HCT116 (cell line): ENCODE results near the gene UQCC2. TPM values are rescaled to one million over a fixed set of nuclear protein-coding genes. Genes with fewer than 3 reads are reported as not detected.

Experiments used
- ATAC-seq: fragments of 200-7000 bp; cut with Tn5 transposase; 2 replicates; pipeline ENCODE4 v1.9.1; 2020; ENCODE audit warnings: mild to moderate bottlenecking, moderate library complexity
- BruUV-seq: library from RNA; stranded (reverse); fragments of 400-500 nt; replicated peaks from 2 replicates; lab custom pipeline; 2021; lab: Mats Ljungman, UMichigan
- CTCF ChIA-PET: fragments of 300-600 bp; sonication (Branson Sonifier 250); formaldehyde crosslinking; loops from one replicate; lab custom pipeline; 2021; ENCODE audit warnings: antibody characterized with exemption; lab: Charles Lee
- POLR2A ChIA-PET: fragments of 300-600, 350-600 bp; sonication (Branson Sonifier 250); formaldehyde crosslinking; loops from one replicate; lab custom pipeline; 2021; ENCODE audit warnings: antibody characterized with exemption; lab: Charles Lee
- RAD21 ChIA-PET, 2 experiments: fragments of 300-600 bp; sonication (Branson Sonifier 250); formaldehyde crosslinking; loops; one replicate each; lab custom pipeline; 2023; ENCODE audit warnings: low total read pairs in 2 of 2; ENCODE audit not compliant: uncharacterized antibody in 2 of 2, unreplicated experiment in 2 of 2, low non-redundant PET in 1 of 2; lab: Charles Lee
- DNase-seq: peaks from one replicate; pipeline ENCODE4 v3.0.0-alpha.2; 2010; ENCODE audit warnings: low read depth, low spot score
- H2AFZ ChIP-seq: fragments of 200-600 bp; shearing (Covaris generic), sonication (generic); 2 replicates; pipeline ENCODE4 v1.6.1; 2017; ENCODE audit warnings: low read depth, mixed run types, mixed read lengths, antibody characterized with exemption, low read length; ENCODE audit not compliant: poor library complexity, severe bottlenecking
- H3K27ac ChIP-seq: 2 replicates; pipeline ENCODE4 v1.5.1; 2012; ENCODE audit warnings: low read depth, low read length
- H3K27me3 ChIP-seq: fragments of 200-600 bp; sonication (generic); 2 replicates; pipeline ENCODE4 v1.6.1; 2016; ENCODE audit warnings: mixed run types, low read length, mixed read lengths; ENCODE audit not compliant: insufficient read depth
- H3K36me3 ChIP-seq, 2 experiments: fragments of 200-500 bp in 1 of 2; fragments of 200-600 bp in 1 of 2; sonication (Bioruptor generic) in 1 of 2; sonication (generic) in 1 of 2; 2 replicates each; pipeline versions ENCODE4 v1.5.1 to v1.6.1; 2014 to 2016; ENCODE audit warnings: low read length in 2 of 2, inconsistent platforms in 1 of 2, mixed read lengths in 1 of 2, mixed run types in 1 of 2; ENCODE audit not compliant: insufficient read depth in 2 of 2, control insufficient read depth in 1 of 2
- H3K4me1 ChIP-seq, 2 experiments: fragments of 200-600 bp in 1 of 2; sonication (generic) in 1 of 2; 2 replicates each; pipeline versions ENCODE4 v1.5.1 to v1.6.1; 2012 to 2017; ENCODE audit warnings: low read length in 2 of 2, inconsistent platforms in 1 of 2, mild to moderate bottlenecking in 1 of 2, mixed read lengths in 1 of 2, mixed run types in 1 of 2, moderate library complexity in 1 of 2; ENCODE audit not compliant: insufficient read depth in 2 of 2, control insufficient read depth in 1 of 2
- H3K4me2 ChIP-seq: fragments of 200-600 bp; sonication (generic); 2 replicates; pipeline ENCODE4 v1.6.1; 2017; ENCODE audit warnings: mixed run types, low read length, mixed read lengths
- H3K4me3 ChIP-seq, 2 experiments: fragments of 200-600 bp in 1 of 2; sonication (generic) in 1 of 2; replicated peaks in 1 of 2; 2 replicates each; pipeline ENCODE4 v1.5.1; 2011 to 2016; ENCODE audit warnings: low read length in 2 of 2, control low read depth in 1 of 2, low read depth in 1 of 2, mild to moderate bottlenecking in 1 of 2, mixed read lengths in 1 of 2, mixed run types in 1 of 2
- H3K79me2 ChIP-seq: fragments of 200-600 bp; sonication (generic); 2 replicates; pipeline ENCODE4 v1.6.1; 2017; ENCODE audit warnings: mild to moderate bottlenecking, mixed run types, low read length, moderate library complexity, mixed read lengths; ENCODE audit not compliant: insufficient read depth
- H3K9ac ChIP-seq: fragments of 200-600 bp; sonication (generic); 2 replicates; pipeline ENCODE4 v1.6.1; 2016; ENCODE audit warnings: low read length, mixed read lengths
- H3K9me2 ChIP-seq: fragments of 200-600 bp; sonication (generic), shearing (Covaris generic); 2 replicates; pipeline ENCODE4 v1.6.1; 2017; ENCODE audit warnings: mixed run types, mild to moderate bottlenecking, moderate library complexity; ENCODE audit not compliant: insufficient read depth
- H3K9me3 ChIP-seq, 2 experiments: fragments of 200-500 bp in 1 of 2; fragments of 200-600 bp in 1 of 2; sonication (Bioruptor generic) in 1 of 2; sonication (generic) in 1 of 2; 2 replicates each; pipeline ENCODE4 v1.6.1; 2014 to 2017; ENCODE audit warnings: low read length in 2 of 2, mixed read lengths in 2 of 2, inconsistent platforms in 1 of 2, low read depth in 1 of 2, mild to moderate bottlenecking in 1 of 2, mixed run types in 1 of 2, moderate library complexity in 1 of 2; ENCODE audit not compliant: control insufficient read depth in 1 of 2, insufficient read depth in 1 of 2
- H4K20me1 ChIP-seq: fragments of 200-600 bp; sonication (generic), shearing (Covaris generic); 2 replicates; pipeline ENCODE4 v1.6.1; 2017; ENCODE audit warnings: mixed run types, mild to moderate bottlenecking, moderate library complexity; ENCODE audit not compliant: insufficient read depth
- ATF3 ChIP-seq: IDR thresholded peaks from 2 replicates; pipeline ENCODE4 v1.6.1; 2012
- CBX3 ChIP-seq: IDR thresholded peaks from 2 replicates; pipeline ENCODE4 v1.6.1; 2012; ENCODE audit warnings: low read depth
- CEBPB ChIP-seq: IDR thresholded peaks from 2 replicates; pipeline ENCODE4 v1.6.1; 2012; ENCODE audit warnings: low read depth
- CTCF ChIP-seq, 3 experiments: fragments of 200-600 bp in 1 of 3; sonication (generic) in 1 of 3; IDR thresholded peaks in 2 of 3; conservative IDR thresholded peaks in 1 of 3; 2 replicates each; pipeline ENCODE4 v1.5.1; 2012 to 2017; ENCODE audit warnings: low read depth in 2 of 3, low read length in 2 of 3, antibody characterized with exemption in 1 of 3, borderline replicate concordance in 1 of 3, control low read depth in 1 of 3, mild to moderate bottlenecking in 1 of 3, mixed read lengths in 1 of 3, mixed run types in 1 of 3, moderate library complexity in 1 of 3; ENCODE audit not compliant: insufficient read depth in 1 of 3
- EGR1 ChIP-seq: IDR thresholded peaks from 2 replicates; pipeline ENCODE4 v1.6.1; 2012; ENCODE audit warnings: low read depth
- ELF1 ChIP-seq: IDR thresholded peaks from 2 replicates; pipeline ENCODE4 v1.6.1; 2012; ENCODE audit warnings: low read depth, borderline replicate concordance
- EZH2phosphoT487 ChIP-seq: fragments of 200-600 bp; IDR thresholded peaks from 2 replicates; pipeline ENCODE4 v1.6.1; 2018; ENCODE audit warnings: antibody characterized with exemption, borderline replicate concordance
- FOSL1 ChIP-seq: IDR thresholded peaks from 2 replicates; pipeline ENCODE4 v1.6.1; 2012; ENCODE audit warnings: low read depth
- MAX ChIP-seq: IDR thresholded peaks from 2 replicates; pipeline ENCODE4 v1.6.1; 2012
- POLR2A ChIP-seq: IDR thresholded peaks from 2 replicates; pipeline ENCODE4 v1.7.0; 2011; ENCODE audit warnings: borderline replicate concordance; ENCODE audit not compliant: insufficient read depth, insufficient read length; ENCODE audit errors: extremely low read depth
- POLR2AphosphoS5 ChIP-seq: IDR thresholded peaks from 2 replicates; pipeline ENCODE4 v1.6.1; 2011; ENCODE audit warnings: mild to moderate bottlenecking, low read depth, low read length, moderate library complexity
- RAD21 ChIP-seq: IDR thresholded peaks from 2 replicates; pipeline ENCODE4 v1.6.1; 2012; ENCODE audit warnings: low read depth, mild to moderate bottlenecking
- SP1 ChIP-seq: IDR thresholded peaks from 2 replicates; pipeline ENCODE4 v1.6.1; 2012; ENCODE audit warnings: low read depth
- SRF ChIP-seq: IDR thresholded peaks from 2 replicates; pipeline ENCODE4 v1.6.1; 2012; ENCODE audit warnings: low read depth
- TCF7L2 ChIP-seq: IDR thresholded peaks from 2 replicates; pipeline ENCODE4 v1.7.0; 2011; ENCODE audit warnings: borderline replicate concordance, inconsistent platforms; ENCODE audit not compliant: insufficient read depth, insufficient read length; ENCODE audit errors: extremely low read depth
- YY1 ChIP-seq: IDR thresholded peaks from 2 replicates; pipeline ENCODE4 v1.6.1; 2011; ENCODE audit warnings: low read length, low read depth, moderate library complexity, mild to moderate bottlenecking; ENCODE audit not compliant: insufficient replicate concordance; ENCODE audit errors: extremely low read depth
- ZFX ChIP-seq: fragments of 450-650 bp; IDR thresholded peaks from 2 replicates; pipeline ENCODE4 v1.6.1; 2017
- ZNF274 ChIP-seq: fragments of 200-500 bp; sonication (Bioruptor generic); IDR thresholded peaks from 2 replicates; pipeline ENCODE4 v1.6.1; 2014; ENCODE audit warnings: mild to moderate bottlenecking, low read depth, low read length, inconsistent platforms
- intact Hi-C: fragments of 100-400 bp; cut with micrococcal nuclease; formaldehyde crosslinking; loops from 2 replicates; pipeline ENCODE4 v1.10.0; 2022
- total RNA-seq: library from RNA; stranded (reverse); gene quantifications from one replicate; pipeline ENCODE4 v1.2.1, GENCODE V29; 2021; ENCODE audit not compliant: unreplicated experiment
- TF ChIP-seq, protein P1 (sequence below): IDR thresholded peaks from 2 replicates; pipeline ENCODE4 v1.6.1; 2012; ENCODE audit warnings: low read depth
- TF ChIP-seq, protein P2 (sequence below): IDR thresholded peaks from 2 replicates; pipeline ENCODE4 v1.6.1; 2011; ENCODE audit warnings: mild to moderate bottlenecking, low read length, moderate library complexity; ENCODE audit not compliant: insufficient replicate concordance; ENCODE audit errors: extremely low read depth

The UQCC2 gene
- total RNA-seq, 1 experiment from 2014 or later: 95.1 TPM

DNA sequence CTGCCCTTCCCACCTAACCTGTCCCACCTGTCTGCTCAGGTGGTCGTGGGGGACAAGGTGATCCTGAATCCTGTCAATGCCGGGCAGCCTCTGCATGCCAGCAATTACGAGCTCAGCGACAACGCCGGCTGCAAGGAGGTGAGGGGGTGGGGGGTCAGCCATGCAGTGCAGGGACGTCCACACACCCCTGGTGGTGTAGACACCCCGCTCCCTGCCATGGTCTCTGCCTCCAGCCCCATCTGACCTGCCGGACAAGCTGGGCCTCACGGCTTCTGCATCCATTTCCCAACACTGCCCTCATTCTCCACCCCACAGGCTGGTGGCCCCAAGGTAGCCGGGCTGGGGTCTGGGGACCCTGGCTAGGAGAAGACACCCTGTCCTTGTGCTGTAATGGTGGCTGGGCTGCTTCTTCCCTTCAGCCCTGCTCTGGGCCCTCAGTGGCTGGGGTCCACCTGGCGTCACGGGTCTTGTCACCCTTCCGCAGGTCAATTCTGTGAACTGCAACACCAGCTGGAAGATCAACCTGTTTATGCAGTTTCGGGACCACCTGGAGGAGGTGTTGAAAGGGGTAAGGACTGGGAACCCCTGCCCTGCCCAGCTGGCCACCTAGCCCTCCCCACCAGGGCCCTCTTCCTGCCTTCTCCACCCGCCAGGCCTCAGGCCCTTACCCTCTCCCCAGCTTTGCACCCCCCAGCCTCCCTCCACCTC lies 52.4 kb downstream of the UQCC2 start:
- Histone ChIP-seq H3K36me3 (peaks cover 23 to 34% of the 10 kb centered on the region in 2 experiments), H3K4me1 (no peaks in the 10 kb centered on the region), H3K9me3 (no peaks in the 10 kb centered on the region), H3K9ac (no peak overlapping the region), H3K27ac (no peak overlapping the region), H3K4me3 (no peak overlapping the region), H3K9me2 (no peaks in the 10 kb centered on the region), H3K79me2 (peaks cover 15% of the 10 kb centered on the region), H2AFZ (no peak overlapping the region), H3K4me2 (no peak overlapping the region), H4K20me1 (no peaks in the 10 kb centered on the region), H3K27me3 (no peaks in the 10 kb centered on the region)
- TF ChIP-seq YY1 (no peak), CBX3 (no peak), ELF1 (no peak), ZNF274 (no peak), SRF (no peak), SP1 (no peak), CTCF (IDR thresholded peaks at IDR 0.05 in 2 of 3, conservative IDR thresholded peaks at IDR 0.05 in 1 of 3; ENCODE audit: borderline replicate concordance in 1 of 3, insufficient read depth in 1 of 3, low read depth in 2 of 3, low read length in 2 of 3) (no peak), ZFX (no peak), POLR2A (no peak), RAD21 (no peak), FOSL1 (no peak), EZH2phosphoT487 (no peak), MAX (no peak), TCF7L2 (no peak), POLR2AphosphoS5 (no peak), CEBPB (no peak), EGR1 (no peak), ATF3 (no peak)
- TF ChIP-seq, protein P1, sequence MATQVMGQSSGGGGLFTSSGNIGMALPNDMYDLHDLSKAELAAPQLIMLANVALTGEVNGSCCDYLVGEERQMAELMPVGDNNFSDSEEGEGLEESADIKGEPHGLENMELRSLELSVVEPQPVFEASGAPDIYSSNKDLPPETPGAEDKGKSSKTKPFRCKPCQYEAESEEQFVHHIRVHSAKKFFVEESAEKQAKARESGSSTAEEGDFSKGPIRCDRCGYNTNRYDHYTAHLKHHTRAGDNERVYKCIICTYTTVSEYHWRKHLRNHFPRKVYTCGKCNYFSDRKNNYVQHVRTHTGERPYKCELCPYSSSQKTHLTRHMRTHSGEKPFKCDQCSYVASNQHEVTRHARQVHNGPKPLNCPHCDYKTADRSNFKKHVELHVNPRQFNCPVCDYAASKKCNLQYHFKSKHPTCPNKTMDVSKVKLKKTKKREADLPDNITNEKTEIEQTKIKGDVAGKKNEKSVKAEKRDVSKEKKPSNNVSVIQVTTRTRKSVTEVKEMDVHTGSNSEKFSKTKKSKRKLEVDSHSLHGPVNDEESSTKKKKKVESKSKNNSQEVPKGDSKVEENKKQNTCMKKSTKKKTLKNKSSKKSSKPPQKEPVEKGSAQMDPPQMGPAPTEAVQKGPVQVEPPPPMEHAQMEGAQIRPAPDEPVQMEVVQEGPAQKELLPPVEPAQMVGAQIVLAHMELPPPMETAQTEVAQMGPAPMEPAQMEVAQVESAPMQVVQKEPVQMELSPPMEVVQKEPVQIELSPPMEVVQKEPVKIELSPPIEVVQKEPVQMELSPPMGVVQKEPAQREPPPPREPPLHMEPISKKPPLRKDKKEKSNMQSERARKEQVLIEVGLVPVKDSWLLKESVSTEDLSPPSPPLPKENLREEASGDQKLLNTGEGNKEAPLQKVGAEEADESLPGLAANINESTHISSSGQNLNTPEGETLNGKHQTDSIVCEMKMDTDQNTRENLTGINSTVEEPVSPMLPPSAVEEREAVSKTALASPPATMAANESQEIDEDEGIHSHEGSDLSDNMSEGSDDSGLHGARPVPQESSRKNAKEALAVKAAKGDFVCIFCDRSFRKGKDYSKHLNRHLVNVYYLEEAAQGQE: no peak
- TF ChIP-seq, protein P2, sequence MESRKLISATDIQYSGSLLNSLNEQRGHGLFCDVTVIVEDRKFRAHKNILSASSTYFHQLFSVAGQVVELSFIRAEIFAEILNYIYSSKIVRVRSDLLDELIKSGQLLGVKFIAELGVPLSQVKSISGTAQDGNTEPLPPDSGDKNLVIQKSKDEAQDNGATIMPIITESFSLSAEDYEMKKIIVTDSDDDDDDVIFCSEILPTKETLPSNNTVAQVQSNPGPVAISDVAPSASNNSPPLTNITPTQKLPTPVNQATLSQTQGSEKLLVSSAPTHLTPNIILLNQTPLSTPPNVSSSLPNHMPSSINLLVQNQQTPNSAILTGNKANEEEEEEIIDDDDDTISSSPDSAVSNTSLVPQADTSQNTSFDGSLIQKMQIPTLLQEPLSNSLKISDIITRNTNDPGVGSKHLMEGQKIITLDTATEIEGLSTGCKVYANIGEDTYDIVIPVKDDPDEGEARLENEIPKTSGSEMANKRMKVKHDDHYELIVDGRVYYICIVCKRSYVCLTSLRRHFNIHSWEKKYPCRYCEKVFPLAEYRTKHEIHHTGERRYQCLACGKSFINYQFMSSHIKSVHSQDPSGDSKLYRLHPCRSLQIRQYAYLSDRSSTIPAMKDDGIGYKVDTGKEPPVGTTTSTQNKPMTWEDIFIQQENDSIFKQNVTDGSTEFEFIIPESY: no peak
- intact Hi-C loops: no loop called here
- DNase-seq (no peak), ATAC-seq (no peak)
- ChIA-PET RAD21 (no interaction called here), POLR2A (interaction anchor here (1.0 kb wide), 1 partner anchor 15 kb away, joined by 3 read pairs; no protein-coding TSS in a partner anchor), CTCF (no interaction called here)
- BruUV-seq: no TSS peak
